ENCODE data around the gene SAP30BP. TPM values are rescaled to one million over a fixed set of nuclear protein-coding genes. Genes with fewer than 3 reads are reported as not detected.
A peak's percentile ranks its signal among the peaks of the same experiment; 100 is the strongest.

The SAP30BP gene
- total RNA-seq, 8 experiments from 2014 or later = 52.5 to 106 (median 75.2) TPM

DNA sequence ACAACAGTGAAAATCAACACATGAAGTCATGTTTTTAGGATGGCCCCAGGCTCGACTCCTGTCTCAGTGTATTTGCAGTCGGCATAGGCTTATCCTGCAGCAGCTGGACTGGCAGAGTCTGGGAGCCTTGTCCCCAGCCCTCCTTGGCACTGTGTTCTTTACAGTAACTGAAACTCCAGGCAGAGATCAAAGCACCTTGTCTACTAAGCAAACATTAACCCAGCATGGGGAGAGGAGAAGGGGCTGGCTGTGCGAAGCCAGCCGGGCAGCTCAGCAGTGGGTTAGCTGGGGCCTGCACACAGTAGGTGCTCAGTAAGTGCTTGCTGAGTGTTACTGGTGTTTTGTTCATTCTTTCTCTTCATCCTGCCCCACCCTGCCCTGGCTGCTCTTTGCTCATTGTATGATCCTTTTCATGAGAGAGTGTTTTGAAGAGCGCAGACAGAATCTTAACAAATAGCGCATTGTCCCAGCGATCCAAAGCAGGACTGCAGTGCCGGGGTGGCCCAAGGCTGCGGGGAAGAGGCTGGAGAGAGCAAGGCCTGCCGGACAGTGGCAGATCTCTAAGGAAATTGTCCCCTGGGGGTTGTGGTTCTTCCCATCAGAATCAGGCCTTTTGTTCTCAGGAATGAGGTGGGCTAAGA is 30.6 kb downstream of the SAP30BP start:
- no peaks in the 10 kb centered on the region for H3K4me1 ChIP-seq (replicated peaks in 1 of 2)
- no peak overlapping the region for H3K27ac ChIP-seq
- in situ Hi-C loops (cut with MboI; ENCODE audit: low pct_unique_long_range_greater_than_20kb in 2 of 9, low sequenced_read_pairs in 9 of 9, unreplicated experiment in 9 of 9) = no loop called here
- ATAC-seq (replicated peaks in 6 of 8) = peak in 2 of 8 experiments; percentile 4 to 40
- H3K4me3 ChIP-seq = no peak overlapping the region
- WGBS, 10 experiments = 63 to 100% (median 80%) methylated on average over 1 to 8 of the region's 10 CpGs; no CpG with 5 or more reads in 3 of the 10 experiments

- 100% methylated on average over 1 of the region's 3 CpGs; no CpG with 5 or more reads in 5 of the 10 experiments for WGBS, 10 experiments
- Histone ChIP-seq H3K27ac (no peak overlapping the region), H3K4me3 (no peak overlapping the region)
Observed at GRCh38 chr17:75698659-75699058, 31.5 kb downstream of the SAP30BP start.

GRCh38 chr17:75701288-75701687 is 34.1 kb downstream of the SAP30BP start:
- H3K27ac ChIP-seq = no peak overlapping the region
- no peaks in the 10 kb centered on the region for H3K4me1 ChIP-seq (replicated peaks in 1 of 2)
- H3K4me3 ChIP-seq = no peak overlapping the region
- in situ Hi-C loops (cut with MboI; ENCODE audit: low pct_unique_long_range_greater_than_20kb in 2 of 9, low sequenced_read_pairs in 9 of 9, unreplicated experiment in 9 of 9) = no loop called here
- no peak for ATAC-seq (replicated peaks in 6 of 8)
- 80 to 100% (median 95%) methylated on average over 2 to 9 of the region's 10 CpGs; no CpG with 5 or more reads in 3 of the 10 experiments for WGBS, 10 experiments

More at GRCh38 chr17:75698659-75699058, 31.5 kb downstream of the SAP30BP start:
- no peaks in the 10 kb centered on the region for H3K4me1 ChIP-seq (replicated peaks in 1 of 2)
- no peak for ATAC-seq (replicated peaks in 6 of 8)
- in situ Hi-C loops (cut with MboI; ENCODE audit: low pct_unique_long_range_greater_than_20kb in 2 of 9, low sequenced_read_pairs in 9 of 9, unreplicated experiment in 9 of 9) = no loop called here

- no peaks in the 10 kb centered on the region for H3K4me1 ChIP-seq (replicated peaks in 1 of 2)
- in situ Hi-C loops (cut with MboI; ENCODE audit: low pct_unique_long_range_greater_than_20kb in 2 of 9, low sequenced_read_pairs in 9 of 9, unreplicated experiment in 9 of 9) = no loop called here
- ATAC-seq (replicated peaks in 6 of 8) = no peak
- no peak overlapping the region for H3K27ac ChIP-seq
- no peak overlapping the region for H3K4me3 ChIP-seq
- WGBS, 10 experiments = 75 to 100% (median 90%) methylated on average over 2 to 5 of the region's 12 CpGs; no CpG with 5 or more reads in 3 of the 10 experiments
Observed at GRCh38 chr17:75703191-75703590, 36.1 kb downstream of the SAP30BP start.

- Histone ChIP-seq H3K27ac (no peak overlapping the region), H3K4me1 (replicated peaks in 1 of 2) (no peaks in the 10 kb centered on the region), H3K4me3 (no peak overlapping the region)
- no peak for ATAC-seq (replicated peaks in 6 of 8)
- WGBS, 10 experiments = 73 to 100% (median 98%) methylated on average over 1 to 8 of the region's 9 CpGs; no CpG with 5 or more reads in 3 of the 10 experiments
- in situ Hi-C loops (cut with MboI; ENCODE audit: low pct_unique_long_range_greater_than_20kb in 2 of 9, low sequenced_read_pairs in 9 of 9, unreplicated experiment in 9 of 9) = no loop called here
Observed at GRCh38 chr17:75703591-75703990, 36.5 kb downstream of the SAP30BP start.

DNA sequence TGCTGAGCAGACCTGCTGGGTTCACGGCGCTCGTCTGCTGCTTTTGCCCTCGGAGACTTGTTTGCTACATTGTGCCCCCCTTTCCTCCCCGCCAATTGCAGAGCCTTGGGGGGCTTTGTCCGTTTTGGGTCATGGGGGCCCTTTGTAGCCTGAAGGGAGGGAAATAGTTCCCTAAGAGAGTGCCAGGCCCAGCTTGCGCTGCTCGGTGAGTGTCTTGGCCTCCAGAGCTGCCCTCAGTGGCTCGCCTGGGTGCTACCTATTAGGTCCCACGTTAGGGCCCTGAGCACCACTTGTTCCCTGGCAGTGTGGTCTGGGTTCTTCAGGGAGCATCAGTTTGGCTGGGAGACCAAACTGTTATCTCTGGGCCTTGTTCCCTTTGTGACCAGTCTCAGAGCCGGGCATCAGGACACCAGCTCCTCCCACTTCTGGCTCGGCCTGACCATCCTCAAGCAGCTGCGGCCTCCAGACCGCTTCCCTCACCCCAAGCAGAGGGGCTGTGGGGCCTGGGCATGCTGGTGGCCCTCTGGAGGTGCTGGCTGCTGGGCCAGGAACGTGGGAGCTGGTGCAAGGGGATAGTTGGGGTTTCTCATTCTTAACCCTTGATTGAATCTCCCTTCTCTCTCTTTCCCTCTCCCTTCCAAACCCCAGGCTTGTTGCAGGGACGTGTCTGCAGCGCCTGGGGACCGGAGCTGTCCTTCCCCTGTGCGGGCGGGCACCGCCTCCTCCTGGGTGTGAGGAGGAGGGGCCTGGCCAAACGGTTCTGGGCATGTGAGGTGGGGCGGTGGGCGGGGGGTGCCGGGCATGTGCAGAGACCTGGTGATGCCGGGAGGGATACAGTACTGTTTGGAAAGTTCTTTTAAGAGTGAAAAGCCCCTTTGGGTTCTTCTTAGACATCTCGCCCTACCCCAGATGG is 38.1 kb downstream of the SAP30BP start:
- in situ Hi-C loops (cut with MboI; ENCODE audit: low pct_unique_long_range_greater_than_20kb in 2 of 9, low sequenced_read_pairs in 9 of 9, unreplicated experiment in 9 of 9) = no loop called here
- 60 to 100% (median 83%) methylated on average over 1 to 7 of the region's 27 CpGs; no CpG with 5 or more reads in 6 of the 10 experiments for WGBS, 10 experiments
- Histone ChIP-seq H3K4me1 (replicated peaks in 1 of 2) (no peaks in the 10 kb centered on the region), H3K4me3 (no peak overlapping the region), H3K27ac (no peak overlapping the region)
- no peak for ATAC-seq (replicated peaks in 6 of 8)

- in situ Hi-C loops (cut with MboI; ENCODE audit: low pct_unique_long_range_greater_than_20kb in 2 of 9, low sequenced_read_pairs in 9 of 9, unreplicated experiment in 9 of 9) = no loop called here
- WGBS, 10 experiments = 94 to 100% methylated on average over 3 of the region's 20 CpGs; no CpG with 5 or more reads in 8 of the 10 experiments
- H3K4me3 ChIP-seq = no peak overlapping the region
- no peaks in the 10 kb centered on the region for H3K4me1 ChIP-seq (replicated peaks in 1 of 2)
- ATAC-seq (replicated peaks in 6 of 8) = peak in 3 of 8 experiments; percentile 6 to 21 (median 18)
- H3K27ac ChIP-seq = no peak overlapping the region
Observed at GRCh38 chr17:75706042-75706728, 39.0 kb downstream of the SAP30BP start.

DNA sequence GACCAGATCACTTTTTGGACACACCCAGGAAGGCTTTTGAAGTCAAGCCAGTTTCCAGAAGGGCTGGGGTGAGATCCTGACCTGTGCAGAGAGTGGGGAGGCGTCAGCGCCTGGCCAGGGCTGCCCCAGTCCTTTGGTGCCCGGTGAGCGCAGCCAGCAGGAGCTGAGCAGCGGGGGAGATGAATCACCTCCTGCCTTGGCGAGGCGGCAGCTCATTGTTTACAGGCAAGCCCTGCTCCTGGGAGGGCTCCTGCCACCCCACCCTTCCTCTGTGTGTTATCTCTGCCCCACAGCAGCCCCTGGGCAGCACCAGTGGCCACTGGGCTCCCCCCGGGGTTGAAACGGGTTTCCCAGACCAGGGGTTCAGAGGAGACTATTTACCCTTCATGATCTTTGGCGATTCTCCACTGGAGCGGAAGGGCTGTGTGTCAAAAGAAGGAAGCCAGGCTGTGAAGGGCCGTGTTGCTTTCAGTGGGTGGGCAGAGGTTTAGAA is 40.0 kb downstream of the SAP30BP start:
- Histone ChIP-seq H3K4me3 (no peak overlapping the region), H3K27ac (no peak overlapping the region), H3K4me1 (replicated peaks in 1 of 2) (no peaks in the 10 kb centered on the region)
- 20 to 94% (median 80%) methylated on average over 1 to 10 of the region's 12 CpGs; no CpG with 5 or more reads in 4 of the 10 experiments for WGBS, 10 experiments
- in situ Hi-C loops (cut with MboI; ENCODE audit: low pct_unique_long_range_greater_than_20kb in 2 of 9, low sequenced_read_pairs in 9 of 9, unreplicated experiment in 9 of 9) = no loop called here
- ATAC-seq (replicated peaks in 6 of 8) = peak in 5 of 8 experiments; percentile 12 to 87 (median 36)

DNA sequence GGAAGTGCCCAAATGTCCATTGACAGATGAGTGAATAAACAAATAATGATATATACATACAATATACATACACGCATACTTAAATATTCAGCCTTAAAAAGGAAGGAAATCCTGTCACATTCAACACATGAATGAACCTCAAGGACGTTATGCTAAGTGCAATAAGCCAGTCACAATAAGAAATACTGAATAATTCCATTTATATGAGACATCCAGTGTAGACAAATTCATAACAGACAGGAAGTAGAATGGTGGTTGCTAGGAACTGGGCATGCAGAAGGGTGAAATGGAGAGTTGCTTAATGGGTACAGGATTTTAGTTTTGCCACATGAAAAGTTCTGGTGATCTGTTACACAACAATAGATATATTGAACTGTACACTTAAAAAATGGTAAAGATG is 45.3 kb downstream of the SAP30BP start:
- H3K4me3 ChIP-seq = no peak overlapping the region
- no peaks in the 10 kb centered on the region for H3K4me1 ChIP-seq (replicated peaks in 1 of 2)
- in situ Hi-C loops (cut with MboI; ENCODE audit: low pct_unique_long_range_greater_than_20kb in 2 of 9, low sequenced_read_pairs in 9 of 9, unreplicated experiment in 9 of 9) = no loop called here
- H3K27ac ChIP-seq = no peak overlapping the region
- peak in 3 of 8 experiments; percentile 70 to 88 (median 84) for ATAC-seq (replicated peaks in 6 of 8)
- WGBS, 10 experiments = 0 to 80% (median 7%) methylated on average over 1 to 2 of the region's 2 CpGs; no CpG with 5 or more reads in 6 of the 10 experiments

GRCh38 chr17:75719732-75720131 is 52.6 kb downstream of the SAP30BP start:
- Histone ChIP-seq H3K4me3 (no peak overlapping the region), H3K27ac (no peak overlapping the region), H3K4me1 (replicated peaks in 1 of 2) (no peaks in the 10 kb centered on the region)
- WGBS, 10 experiments = 63 to 100% (median 80%) methylated on average over 1 to 2 of the region's 2 CpGs; no CpG with 5 or more reads in 3 of the 10 experiments
- in situ Hi-C loops (cut with MboI; ENCODE audit: low pct_unique_long_range_greater_than_20kb in 2 of 9, low sequenced_read_pairs in 9 of 9, unreplicated experiment in 9 of 9) = no loop called here
- ATAC-seq (replicated peaks in 6 of 8) = no peak

DNA sequence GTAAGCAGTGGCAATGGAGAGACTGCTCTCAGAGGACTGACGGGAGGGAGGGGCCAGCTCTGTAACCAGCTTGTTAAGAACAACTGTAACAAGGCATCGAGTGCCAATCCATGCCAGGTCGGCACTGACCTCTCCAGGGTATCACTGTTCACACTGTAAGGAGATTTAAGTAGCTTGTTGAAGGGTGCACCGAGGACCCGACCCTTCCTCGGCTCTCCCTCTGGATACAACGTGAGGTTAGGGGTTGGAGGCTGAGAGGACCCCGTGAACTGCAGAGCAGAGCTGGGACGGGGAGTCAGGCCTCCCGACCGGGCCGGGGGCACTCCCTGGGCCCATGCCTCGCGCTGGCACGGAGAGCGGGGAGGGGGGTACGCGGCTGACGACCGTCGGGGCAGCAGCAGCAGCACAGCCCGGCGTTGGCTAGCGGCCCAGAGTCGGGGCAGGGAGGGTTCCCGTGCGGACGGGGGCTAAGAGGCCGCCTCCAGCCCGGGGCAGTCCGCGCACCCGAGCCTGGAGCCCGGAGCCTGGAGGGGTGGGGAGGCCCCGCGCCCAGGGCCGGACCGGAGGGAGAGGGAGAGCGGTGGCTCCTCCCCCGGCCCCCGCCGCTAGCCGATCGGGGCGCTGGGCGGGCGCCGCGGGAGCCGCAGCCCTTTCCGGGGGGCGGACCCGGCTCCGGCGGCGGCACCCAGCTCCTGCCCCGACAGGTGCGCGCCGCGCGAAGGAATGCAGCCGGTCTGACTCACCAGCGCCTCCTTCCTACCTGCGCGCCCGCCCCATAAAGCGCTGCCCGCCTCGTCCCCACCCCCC is 53.7 kb downstream of the SAP30BP start, which contains the start of gene ITGB4:
Gene ITGB4, plus strand, starts transcription at position 804 of the 807 bp plus-strand sequence. CDS start 3,245 bp downstream, outside the sequence.
- Histone ChIP-seq H3K27ac (no peak within 1 kb of the TSS), H3K4me3 (peak within 1 kb of the TSS in 4 of 5 donors; percentile 1 to 19 (median 10)), H3K4me1 (replicated peaks in 1 of 2) (no peaks in the 10 kb centered on the region)
- in situ Hi-C loops (cut with MboI; ENCODE audit: low pct_unique_long_range_greater_than_20kb in 2 of 9, low sequenced_read_pairs in 9 of 9, unreplicated experiment in 9 of 9) = no loop called here
- peak; percentile 26 to 85 (median 74) for ATAC-seq (replicated peaks in 6 of 8)
- WGBS, 10 experiments = 0 to 51% (median 8%) methylated on average over 1 to 5 of the region's 70 CpGs; no CpG with 5 or more reads in 5 of the 10 experiments
